Measurements from ENCODE around the gene KLC1.

KLC1 gene

GRCh38 chr14:103662029-103662428 lies 33.0 kb downstream of the KLC1 start:
- DNase-seq: no peak

DNA sequence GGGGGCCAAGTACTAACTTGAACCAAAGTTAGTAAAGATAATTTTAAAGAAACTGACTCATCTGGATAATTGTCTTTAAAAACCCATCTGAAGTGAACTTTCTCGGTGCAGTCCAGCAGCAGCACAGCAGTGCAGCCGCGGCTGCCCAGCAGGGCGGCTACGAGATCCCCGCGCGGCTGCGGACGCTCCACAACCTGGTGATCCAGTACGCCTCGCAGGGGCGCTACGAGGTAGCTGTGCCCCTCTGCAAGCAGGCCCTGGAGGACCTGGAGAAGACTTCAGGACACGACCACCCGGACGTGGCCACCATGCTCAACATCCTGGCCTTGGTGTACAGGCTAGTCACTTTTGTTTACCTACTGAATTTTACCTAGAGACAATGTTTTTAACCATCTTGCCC lies 33.6 kb downstream of the KLC1 start:
- no peak for DNase-seq

GRCh38 chr14:103663506-103663905 lies 34.5 kb downstream of the KLC1 start:
- no peak for DNase-seq

- DNase-seq: no peak
Measured at GRCh38 chr14:103667671-103668070, 38.7 kb downstream of the KLC1 start.

DNA sequence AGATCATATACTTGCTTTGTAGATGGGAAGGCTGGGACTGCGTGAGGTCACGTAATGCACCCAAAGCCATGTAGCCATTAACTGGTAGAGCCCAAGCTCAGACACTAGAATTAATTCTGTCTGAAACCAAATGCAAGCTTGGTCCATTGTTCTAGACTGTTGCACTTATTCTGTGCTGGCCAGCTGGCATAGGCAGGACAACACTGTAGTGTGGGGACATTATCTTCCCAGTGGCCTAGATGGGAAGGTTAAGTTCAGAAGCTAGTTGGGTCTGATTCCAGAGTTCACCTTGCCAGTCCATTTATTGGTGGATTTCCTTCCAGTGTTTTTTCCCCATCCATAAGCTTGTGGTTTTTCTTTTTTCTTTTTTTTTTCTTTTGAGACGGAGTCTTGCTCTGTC lies 39.1 kb downstream of the KLC1 start:
- DNase-seq: no peak

- no peak for DNase-seq
Measured at GRCh38 chr14:103669370-103669769, 40.4 kb downstream of the KLC1 start.

DNA sequence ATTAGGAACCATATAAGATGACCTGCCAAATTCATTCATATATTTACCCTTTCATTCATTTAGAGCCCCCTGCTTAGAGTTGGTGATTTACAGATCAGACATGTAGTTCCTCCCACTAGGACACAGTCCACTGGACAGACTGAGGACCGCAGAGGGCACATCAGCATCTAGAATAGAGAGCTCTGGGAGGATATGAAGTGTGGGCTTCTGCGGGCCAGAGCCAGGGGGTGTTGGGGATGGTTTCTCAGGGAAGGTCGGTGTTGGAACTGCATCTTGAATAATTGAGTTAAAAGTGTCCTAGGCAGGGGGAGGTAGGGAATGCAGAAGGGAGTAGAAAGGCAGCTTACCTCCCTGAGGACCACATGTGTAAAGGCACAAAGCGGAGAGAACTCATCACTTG lies 42.9 kb downstream of the KLC1 start:
- DNase-seq: no peak

DNA sequence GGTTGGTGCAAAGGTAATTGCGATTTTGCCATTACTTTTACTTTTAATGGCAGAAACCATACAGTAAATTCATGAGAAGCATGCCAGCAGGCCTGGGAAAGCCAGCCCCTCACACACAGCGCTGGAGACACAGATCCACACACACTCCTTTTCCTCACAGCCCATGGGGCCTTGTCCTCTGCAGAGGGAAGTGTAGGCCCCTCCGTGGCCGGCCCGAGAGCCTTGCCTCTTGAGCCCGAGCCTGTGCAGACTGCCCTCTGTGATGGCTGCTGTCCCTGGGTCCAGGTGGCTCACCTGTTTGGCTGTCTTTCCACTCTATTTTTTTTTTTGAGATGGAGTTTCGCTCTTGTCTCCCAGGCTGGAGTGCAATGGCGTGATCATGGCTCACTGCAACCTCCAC lies 46.9 kb downstream of the KLC1 start:
- no peak for DNase-seq

DNA sequence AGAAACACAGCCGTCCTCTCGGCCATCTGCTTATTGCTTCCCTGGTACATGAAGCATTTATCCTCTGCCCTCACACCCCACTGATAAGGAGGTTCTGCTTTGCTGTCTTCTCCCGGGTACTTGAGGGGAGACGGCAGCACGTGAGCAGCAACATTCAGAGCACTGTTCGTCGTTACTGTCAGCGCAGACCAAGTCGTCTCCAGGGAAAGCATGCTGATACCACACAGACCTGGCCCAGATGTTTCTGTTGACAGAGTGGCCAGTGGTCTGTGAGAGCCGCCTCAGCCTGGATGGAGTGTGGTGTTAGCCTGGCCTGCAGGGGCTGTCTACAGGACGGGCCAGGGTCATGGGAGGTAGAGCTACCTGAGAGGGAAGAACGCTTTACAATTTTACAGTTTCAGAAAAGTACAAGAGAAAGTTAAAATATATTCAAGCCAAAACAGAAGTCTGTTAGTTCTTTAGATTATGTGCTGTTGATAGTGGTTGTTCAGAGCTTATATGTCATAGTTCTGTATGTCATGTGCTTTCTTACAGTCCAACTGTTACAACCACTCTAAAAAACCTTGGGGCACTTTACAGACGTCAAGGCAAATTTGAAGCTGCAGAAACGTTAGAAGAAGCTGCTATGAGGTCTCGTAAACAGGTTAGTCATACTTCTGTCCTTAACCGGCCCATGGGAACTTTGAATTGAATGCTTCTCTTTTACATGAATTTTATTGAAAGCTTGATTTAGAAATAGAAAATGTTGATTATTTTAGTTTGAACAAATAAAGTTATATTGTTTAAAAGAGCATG lies 48.1 kb downstream of the KLC1 start:
- no peak for DNase-seq

- peak; percentile 35 to 49 for DNase-seq
Measured at GRCh38 chr14:103679351-103679750, 50.3 kb downstream of the KLC1 start.

DNA sequence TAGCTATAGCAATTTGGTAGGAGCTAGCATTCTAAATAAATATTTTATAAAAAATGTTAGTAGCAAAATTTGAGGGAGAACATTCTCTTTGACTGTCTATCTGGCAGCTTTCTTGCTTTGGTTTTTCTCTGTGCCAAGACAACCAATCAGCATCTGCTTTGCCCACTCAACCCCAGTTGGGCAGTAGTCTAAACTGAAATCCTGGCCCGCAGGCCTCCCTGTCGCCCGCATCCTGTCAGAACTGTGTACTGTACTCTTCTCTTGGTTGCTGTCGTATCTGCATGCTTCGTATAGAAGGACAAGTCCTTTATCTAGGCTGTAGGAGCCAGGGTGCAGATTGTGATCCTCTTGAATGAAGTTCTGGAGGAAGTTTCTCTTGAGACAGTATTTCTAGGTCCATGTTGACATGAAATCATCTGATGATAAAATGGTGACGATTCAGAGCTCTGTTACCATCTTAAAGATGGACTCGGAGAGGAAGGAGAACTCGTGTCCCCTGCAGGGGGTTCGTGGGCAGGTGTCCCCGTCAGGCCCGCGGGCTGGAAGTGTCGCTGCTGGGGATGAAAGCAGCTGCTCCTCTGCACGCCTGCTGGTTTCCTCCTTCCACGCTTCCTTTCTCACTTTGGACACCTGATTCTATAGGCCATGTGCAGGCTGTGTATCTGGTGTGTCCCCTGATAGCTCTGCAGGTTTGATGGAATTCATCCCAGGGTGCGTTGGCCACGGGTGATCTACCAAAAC lies 51.6 kb downstream of the KLC1 start:
- no peak for DNase-seq

DNA sequence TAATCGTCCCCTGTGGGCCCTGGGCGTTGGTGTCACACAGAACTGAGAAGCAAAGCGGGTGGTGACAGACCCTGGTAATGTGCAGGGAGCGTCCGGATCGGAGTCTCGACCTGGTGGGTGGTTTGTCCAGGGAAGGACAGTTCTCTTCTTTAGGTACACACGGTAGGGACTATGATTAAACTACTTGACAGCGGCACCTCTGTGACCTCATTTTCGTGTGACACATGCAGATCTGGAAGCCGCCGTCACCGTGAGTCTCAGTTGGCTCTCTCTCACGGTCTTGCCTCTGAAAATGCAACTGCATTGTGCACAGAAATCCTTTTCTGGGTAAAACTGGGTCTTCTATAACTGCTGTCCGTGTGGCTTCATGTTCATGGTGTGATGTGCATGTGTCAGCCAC lies 54.1 kb downstream of the KLC1 start:
- no peak for DNase-seq

DNA sequence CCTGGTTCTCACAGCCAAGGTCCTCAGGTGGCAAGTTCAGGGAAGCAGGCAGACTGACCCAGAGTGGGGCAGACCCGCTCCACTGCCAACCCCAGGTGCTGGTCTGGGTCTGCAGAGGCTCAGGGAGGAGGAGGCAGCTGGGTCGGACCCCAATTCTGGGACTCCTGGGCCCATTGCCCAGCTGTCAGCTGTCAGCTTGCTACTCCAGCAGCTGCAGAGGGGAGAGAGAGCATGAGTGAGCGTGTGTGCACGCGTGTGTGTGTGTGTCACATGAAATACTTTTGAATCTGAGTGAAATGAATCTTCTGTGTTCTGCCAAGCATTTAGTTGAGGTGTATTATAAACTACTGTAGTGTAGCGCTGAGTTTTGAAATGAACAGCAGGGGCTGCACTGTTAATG lies 55.5 kb downstream of the KLC1 start:
- DNase-seq: no peak

DNA sequence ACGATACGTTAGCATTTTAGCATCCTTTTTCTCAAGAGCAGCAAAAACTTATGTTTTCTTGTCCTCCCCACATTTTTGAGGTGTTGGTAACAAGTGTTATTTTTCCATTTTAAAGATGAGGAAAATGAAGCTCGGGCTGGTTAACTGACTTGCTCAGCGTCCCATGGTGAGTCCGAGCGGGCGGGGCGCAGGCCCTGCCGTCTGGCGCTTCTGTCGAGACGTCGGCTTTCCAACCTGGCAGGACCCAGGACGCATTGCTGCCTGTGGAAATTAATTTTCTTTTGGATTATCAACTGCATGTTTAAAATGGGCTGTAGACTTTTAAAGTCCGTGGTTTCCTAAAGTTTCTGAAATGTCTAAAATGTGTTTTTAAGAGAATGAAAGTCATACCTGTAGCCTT lies 55.9 kb downstream of the KLC1 start:
- DNase-seq: no peak

DNA sequence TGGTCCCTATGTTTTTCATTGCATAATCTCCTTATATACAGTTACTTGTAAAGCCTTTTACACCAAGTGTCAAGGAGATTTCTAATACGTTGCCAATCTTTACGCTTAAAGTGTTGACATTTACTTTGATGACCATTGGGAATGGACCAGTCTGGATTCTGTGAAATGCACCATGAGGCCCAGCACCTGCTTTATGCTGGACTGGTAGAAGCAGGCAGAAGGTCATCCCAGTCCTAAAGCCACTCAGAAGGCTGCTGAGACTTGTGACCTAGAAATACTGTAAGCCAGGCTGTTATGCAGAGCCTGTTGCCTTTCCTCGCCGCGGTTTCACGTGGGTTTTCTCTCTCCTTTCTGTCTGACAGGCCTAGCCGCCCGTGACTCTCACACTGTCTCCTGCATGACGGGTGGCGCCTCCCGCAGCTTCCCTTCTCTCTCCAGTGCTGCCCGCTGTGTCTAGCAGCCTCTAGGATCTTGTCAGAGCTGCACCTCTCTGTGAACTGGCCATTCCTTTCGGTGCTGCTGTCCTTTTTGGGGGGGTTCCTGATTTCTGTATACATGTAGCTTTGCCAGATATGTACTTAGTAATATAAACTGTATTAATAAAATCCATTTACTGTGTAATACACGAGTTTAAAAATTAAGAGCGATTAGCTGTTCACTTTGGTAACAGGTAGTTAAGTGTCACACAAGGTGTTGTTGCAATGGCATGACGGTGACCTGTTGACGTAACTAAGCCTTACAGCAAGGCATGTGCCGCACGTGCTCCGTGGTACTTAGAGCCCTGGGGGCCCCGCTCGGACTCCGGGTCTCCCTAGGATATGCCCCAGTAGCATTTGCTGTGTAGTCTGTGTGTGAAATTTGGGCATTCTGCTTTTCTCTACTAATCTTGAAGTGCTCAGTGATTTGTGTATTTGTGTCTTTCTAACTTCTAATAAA lies 56.5 kb downstream of the KLC1 start:
- DNase-seq: no peak

DNA sequence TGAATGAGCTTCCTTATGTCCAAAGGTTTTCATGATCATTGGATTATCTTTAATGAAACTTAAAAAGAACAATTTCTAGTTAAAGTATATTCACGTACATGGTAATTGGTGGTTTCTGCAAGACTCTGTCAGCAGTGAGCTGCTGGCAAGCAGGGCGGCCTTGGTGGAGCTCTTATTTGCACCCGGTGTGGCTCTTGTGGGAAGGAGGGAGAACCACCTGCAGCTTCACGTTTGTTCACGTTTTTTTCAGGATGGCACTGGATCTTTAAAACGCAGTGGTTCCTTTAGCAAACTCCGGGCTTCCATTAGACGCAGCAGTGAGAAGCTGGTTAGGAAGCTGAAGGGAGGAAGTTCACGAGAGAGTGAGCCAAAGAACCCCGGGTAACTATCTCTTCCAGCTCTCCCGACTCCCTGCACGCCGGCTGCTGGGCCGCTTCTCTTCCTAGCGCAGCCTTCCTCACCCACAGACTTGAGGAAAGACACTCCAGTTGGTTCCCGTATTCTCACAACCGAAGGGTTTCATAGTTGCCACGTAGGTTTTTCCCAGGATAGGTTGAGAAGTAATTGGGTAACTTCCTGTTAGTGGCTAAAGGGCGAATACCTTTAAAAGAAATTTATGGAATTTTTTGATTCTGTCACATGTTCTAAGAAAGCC lies 57.9 kb downstream of the KLC1 start:
- no peak for DNase-seq

GRCh38 chr14:103687712-103688111 lies 58.7 kb downstream of the KLC1 start:
- no peak for DNase-seq

GRCh38 chr14:103688441-103688840 lies 59.4 kb downstream of the KLC1 start:
- DNase-seq: no peak

DNA sequence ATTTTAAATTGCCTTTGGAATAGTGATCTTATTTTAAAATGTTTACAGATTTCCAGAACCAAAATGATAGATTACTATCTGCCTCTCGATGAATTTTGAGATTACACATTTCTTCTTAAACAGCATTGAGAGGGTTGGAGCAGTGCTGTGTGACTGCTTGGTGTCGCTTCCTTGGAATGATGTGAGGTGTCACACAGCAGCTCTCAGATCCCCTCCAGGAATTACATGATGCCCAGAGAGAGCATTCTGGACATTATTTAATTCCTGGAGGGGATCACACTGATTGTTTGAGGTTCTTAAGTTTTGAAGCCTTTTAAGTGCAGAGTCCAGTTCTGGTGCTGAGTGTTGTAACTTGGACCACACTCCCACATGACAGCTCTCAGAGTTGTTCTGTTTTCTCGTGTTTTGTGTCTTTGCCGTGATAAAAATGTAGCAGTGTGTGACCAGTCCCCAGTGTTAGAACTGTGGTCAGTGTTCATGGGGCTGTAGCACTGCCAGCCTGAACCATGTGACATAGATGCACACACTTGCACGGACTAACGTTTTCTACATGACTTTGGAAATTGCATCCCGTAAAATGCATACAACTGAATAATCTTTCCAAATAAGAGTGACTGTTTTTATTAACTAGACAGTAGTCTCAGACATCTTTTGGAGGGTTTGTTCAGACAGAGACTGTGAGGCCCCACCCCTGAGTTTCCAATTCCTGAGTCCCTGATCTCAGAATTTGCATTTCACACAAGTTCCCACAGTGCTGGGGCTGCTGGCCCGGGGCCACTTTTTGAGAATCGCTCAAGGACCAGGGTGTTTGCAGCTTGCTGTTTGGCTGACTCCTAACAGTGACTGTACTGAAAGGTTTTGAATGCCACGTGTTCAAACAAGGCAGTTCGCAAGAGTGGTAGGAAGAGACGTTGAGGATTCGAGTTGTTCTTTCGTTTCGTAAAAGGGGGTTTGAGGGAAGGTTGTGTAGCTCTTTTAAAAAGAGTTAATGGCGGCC lies 60.2 kb downstream of the KLC1 start:
- DNase-seq: no peak

DNA sequence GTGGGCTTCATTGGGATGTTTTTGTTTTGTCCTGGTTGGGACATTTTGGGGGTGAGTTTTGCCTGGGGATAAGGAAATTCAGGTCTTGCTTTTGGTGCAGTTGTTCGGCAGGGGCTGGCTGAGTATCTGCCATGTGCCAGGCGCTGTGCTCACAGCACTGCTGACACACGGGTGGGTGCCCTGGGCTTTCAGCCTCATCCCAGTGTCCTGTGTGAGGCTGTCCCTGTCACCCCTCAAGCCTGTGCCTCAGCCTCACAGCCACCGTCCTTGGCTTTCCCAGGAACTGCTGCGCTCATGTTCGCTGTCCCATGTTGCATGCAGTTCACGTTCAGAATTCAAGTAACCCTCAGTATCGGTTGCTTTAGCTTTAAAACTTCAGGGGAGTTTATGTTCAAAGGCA lies 61.3 kb downstream of the KLC1 start:
- DNase-seq: no peak

- DNase-seq: peak in 1 of 2 donors; percentile 37
Measured at GRCh38 chr14:103691655-103692054, 62.6 kb downstream of the KLC1 start.

DNA sequence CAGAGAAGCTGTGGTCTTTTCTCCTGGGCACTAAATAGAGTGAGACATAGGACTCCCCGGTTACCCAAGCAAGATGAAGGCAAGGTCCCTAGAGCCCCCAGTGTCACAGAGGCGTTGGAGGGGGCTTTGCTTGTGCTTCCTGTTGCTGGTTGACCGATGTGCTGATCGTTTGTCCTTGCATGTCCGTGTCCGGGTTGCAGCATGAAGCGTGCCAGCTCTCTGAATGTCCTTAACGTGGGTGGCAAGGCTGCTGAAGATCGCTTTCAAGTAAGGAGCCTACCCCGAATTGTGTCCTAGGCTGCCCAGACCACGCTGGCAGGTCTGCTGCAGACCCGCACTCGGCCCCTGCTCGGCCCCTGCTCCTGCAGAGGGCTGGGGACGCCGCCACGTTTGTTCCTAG lies 63.1 kb downstream of the KLC1 start:
- no peak for DNase-seq

All from CD4-positive, alpha-beta T cell treated with Interleukin-1 beta for 1 hour (primary cell).